A673 (cell line): Measurements from ENCODE around the gene JAKMIP1. TPM values are rescaled to one million over a fixed set of nuclear protein-coding genes. Genes with fewer than 3 reads are reported as not detected.

Experiments
- BruUV-seq: library from RNA; stranded (reverse); fragments of 400-500 nt; replicated peaks from 2 replicates; lab custom pipeline; 2021; lab: Mats Ljungman, UMichigan
- CTCF ChIA-PET: fragments of 300-600 bp; sonication (Branson Sonifier 250); formaldehyde crosslinking; loops from one replicate; lab custom pipeline; 2022; ENCODE audit warnings: antibody characterized with exemption; lab: Charles Lee
- POLR2A ChIA-PET: fragments of 300-600 bp; sonication (Branson Sonifier 250); formaldehyde crosslinking; loops from one replicate; lab custom pipeline; 2022; ENCODE audit warnings: antibody characterized with exemption; ENCODE audit not compliant: low non-redundant PET; lab: Charles Lee
- DNase-seq: peaks from one replicate; pipeline ENCODE4 v3.0.0-alpha.2; 2015; ENCODE audit warnings: low spot score
- H3K27ac ChIP-seq: fragments of 200-600 bp; sonication (generic); 2 replicates; pipeline ENCODE4 v1.5.1; 2016; ENCODE audit warnings: mixed run types, low read depth, mild to moderate bottlenecking, mixed read lengths, antibody characterized with exemption, low read length; ENCODE audit not compliant: poor library complexity, severe bottlenecking
- H3K27me3 ChIP-seq: fragments of 200-600 bp; sonication (generic); replicated peaks from 2 replicates; pipeline ENCODE4 v1.6.1; 2017; ENCODE audit warnings: mixed run types, low read depth, mild to moderate bottlenecking, mixed read lengths, antibody characterized with exemption, low read length; ENCODE audit not compliant: insufficient read depth, poor library complexity
- H3K36me3 ChIP-seq: fragments of 200-600 bp; sonication (generic); 2 replicates; pipeline ENCODE4 v1.6.1; 2016; ENCODE audit warnings: mixed run types, mild to moderate bottlenecking, mixed read lengths, antibody characterized with exemption, low read length; ENCODE audit not compliant: insufficient read depth, poor library complexity, severe bottlenecking
- H3K4me1 ChIP-seq: fragments of 200-600 bp; sonication (generic); 2 replicates; pipeline ENCODE4 v1.6.1; 2017; ENCODE audit warnings: mixed run types, mild to moderate bottlenecking, mixed read lengths, antibody characterized with exemption, low read length; ENCODE audit not compliant: insufficient read depth, poor library complexity, severe bottlenecking
- H3K4me3 ChIP-seq: fragments of 200-600 bp; sonication (generic); 2 replicates; pipeline ENCODE4 v1.5.1; 2016; ENCODE audit warnings: low read depth, mixed run types, mild to moderate bottlenecking, mixed read lengths, low read length; ENCODE audit not compliant: poor library complexity, severe bottlenecking
- H3K9me3 ChIP-seq: fragments of 200-600 bp; sonication (generic); 2 replicates; pipeline ENCODE4 v1.6.1; 2016; ENCODE audit warnings: mixed run types, low read depth, mild to moderate bottlenecking, mixed read lengths, antibody characterized with exemption, low read length; ENCODE audit not compliant: poor library complexity, severe bottlenecking
- EZH2 ChIP-seq: fragments of 200-600 bp; sonication (generic); IDR thresholded peaks from 2 replicates; pipeline ENCODE4 v1.6.1; 2017; ENCODE audit warnings: borderline replicate concordance, low read depth, mild to moderate bottlenecking, mixed read lengths, antibody characterized with exemption, low read length; ENCODE audit not compliant: poor library complexity, severe bottlenecking
- intact Hi-C: fragments of 100-400 bp; cut with micrococcal nuclease; formaldehyde crosslinking; loops from one replicate; pipeline ENCODE4 v1.10.0; 2022; ENCODE audit not compliant: unreplicated experiment
- total RNA-seq: library from RNA; stranded (reverse); gene quantifications from 2 replicates; pipeline ENCODE4 v1.2.3, GENCODE V29; 2021
- TF ChIP-seq, protein P1 (sequence below): fragments of 300-800, 200-600 bp; sonication (generic); conservative IDR thresholded peaks from 2 replicates; pipeline ENCODE4 v1.5.1; 2017; ENCODE audit warnings: low read depth, mild to moderate bottlenecking, antibody characterized with exemption, low read length, moderate library complexity, mixed read lengths

The JAKMIP1 gene
- total RNA-seq, 1 experiment from 2014 or later: not detected

- ChIA-PET POLR2A (no interaction called here), CTCF (no interaction called here)
Observed at GRCh38 chr4:6064383-6064782, 136.0 kb downstream of the JAKMIP1 start.

GRCh38 chr4:6063684-6064083, 136.7 kb downstream of the JAKMIP1 start:
- no peak for TF ChIP-seq EZH2
- TF ChIP-seq, protein P1, sequence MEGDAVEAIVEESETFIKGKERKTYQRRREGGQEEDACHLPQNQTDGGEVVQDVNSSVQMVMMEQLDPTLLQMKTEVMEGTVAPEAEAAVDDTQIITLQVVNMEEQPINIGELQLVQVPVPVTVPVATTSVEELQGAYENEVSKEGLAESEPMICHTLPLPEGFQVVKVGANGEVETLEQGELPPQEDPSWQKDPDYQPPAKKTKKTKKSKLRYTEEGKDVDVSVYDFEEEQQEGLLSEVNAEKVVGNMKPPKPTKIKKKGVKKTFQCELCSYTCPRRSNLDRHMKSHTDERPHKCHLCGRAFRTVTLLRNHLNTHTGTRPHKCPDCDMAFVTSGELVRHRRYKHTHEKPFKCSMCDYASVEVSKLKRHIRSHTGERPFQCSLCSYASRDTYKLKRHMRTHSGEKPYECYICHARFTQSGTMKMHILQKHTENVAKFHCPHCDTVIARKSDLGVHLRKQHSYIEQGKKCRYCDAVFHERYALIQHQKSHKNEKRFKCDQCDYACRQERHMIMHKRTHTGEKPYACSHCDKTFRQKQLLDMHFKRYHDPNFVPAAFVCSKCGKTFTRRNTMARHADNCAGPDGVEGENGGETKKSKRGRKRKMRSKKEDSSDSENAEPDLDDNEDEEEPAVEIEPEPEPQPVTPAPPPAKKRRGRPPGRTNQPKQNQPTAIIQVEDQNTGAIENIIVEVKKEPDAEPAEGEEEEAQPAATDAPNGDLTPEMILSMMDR: no peak
- Histone ChIP-seq H3K27ac (no peak overlapping the region), H3K27me3 (peaks cover 24% of the 10 kb centered on the region), H3K4me1 (no peaks in the 10 kb centered on the region), H3K36me3 (no peaks in the 10 kb centered on the region), H3K4me3 (no peak overlapping the region), H3K9me3 (peaks cover 16% of the 10 kb centered on the region)
- POLR2A ChIA-PET: no interaction called here
- intact Hi-C loops: no loop called here
- no peak for DNase-seq
- CTCF ChIA-PET: no interaction called here
- BruUV-seq: no TSS peak

More at GRCh38 chr4:6064383-6064782, 136.0 kb downstream of the JAKMIP1 start:
- Histone ChIP-seq H3K36me3 (no peaks in the 10 kb centered on the region), H3K4me1 (no peaks in the 10 kb centered on the region), H3K4me3 (no peak overlapping the region), H3K27me3 (peaks cover 30% of the 10 kb centered on the region), H3K9me3 (peaks cover 9% of the 10 kb centered on the region), H3K27ac (no peak overlapping the region)
- DNase-seq: no peak
- BruUV-seq: no TSS peak
- intact Hi-C loops: no loop called here
- no peak for TF ChIP-seq EZH2
- TF ChIP-seq, protein P1: no peak

DNA sequence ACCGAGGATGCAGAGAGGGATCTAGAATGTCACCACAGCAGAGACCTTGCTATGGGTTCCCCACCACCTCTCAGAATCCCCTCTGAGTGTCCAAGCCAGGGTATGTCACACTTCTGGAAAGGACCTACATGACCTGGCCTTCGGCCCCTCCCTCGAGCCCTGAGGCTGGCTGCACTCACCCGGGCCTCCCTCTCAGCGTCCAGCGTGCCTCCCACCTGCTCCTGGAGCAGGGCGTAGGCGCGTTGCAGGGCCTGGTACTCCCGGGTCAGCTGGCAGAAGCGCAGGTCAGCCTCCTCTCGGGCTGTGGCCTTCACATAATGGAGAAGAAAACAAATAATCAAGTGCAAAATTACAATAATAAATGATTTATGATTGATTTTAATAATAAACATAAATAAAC, 138.2 kb downstream of the JAKMIP1 start:
- ChIA-PET POLR2A (no interaction called here), CTCF (no interaction called here)
- peaks cover 10% of the 10 kb centered on the region for H3K27me3 ChIP-seq
- no peak overlapping the region for H3K4me3 ChIP-seq
- no peaks in the 10 kb centered on the region for H3K4me1 ChIP-seq
- peaks cover 25% of the 10 kb centered on the region for H3K9me3 ChIP-seq
- intact Hi-C loops: no loop called here
- no TSS peak for BruUV-seq
- no peak for TF ChIP-seq EZH2
- TF ChIP-seq, protein P1: no peak
- no peaks in the 10 kb centered on the region for H3K36me3 ChIP-seq
- DNase-seq: no peak
- no peak overlapping the region for H3K27ac ChIP-seq
